ENCODE measurements around the gene BRD4. TPM values are rescaled to one million over a fixed set of nuclear protein-coding genes. Genes with fewer than 3 reads are reported as not detected.

The BRD4 gene
- total RNA-seq, 1 donor from 2014 or later = 129 TPM

DNA sequence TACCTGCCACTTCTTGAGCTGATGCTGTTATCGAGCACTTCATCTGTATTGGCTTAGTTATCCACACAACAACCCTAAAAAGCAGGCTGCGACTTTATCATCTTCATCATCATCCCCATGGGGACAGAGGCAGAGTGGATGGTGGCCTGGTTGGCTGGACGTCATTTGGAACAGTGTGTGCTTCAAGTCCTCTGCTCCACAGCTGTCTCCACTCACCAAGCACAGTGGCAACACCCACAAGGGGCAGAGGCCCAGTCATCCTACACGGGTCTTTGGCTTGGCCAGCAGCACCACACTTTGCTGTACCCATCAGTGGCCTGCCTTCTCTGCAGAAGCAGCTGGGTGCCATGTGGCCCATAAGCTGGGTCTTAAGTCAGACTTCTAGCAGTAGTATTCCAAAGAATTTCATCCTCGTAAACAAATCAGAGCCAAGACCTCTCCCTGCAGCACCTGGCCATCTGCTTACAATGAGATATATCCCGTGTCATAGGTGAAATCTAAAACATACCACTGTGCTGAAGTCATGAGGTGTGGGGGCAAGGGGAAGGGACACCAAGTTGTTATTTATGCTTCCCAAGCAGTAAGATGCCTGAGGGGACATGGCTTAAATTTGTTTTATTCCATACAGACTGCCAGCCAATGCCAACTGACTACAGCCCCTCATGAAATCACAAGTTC is 52.2 kb downstream of the BRD4 start:
- Mint-ChIP-seq H3K27me3 (ENCODE audit: insufficient read depth) (no peaks in the 10 kb centered on the region), H3K4me1 (ENCODE audit: low read depth) (peaks cover 59% of the 10 kb centered on the region), H3K27ac (no peak overlapping the region), H3K9me3 (no peaks in the 10 kb centered on the region), H3K36me3 (ENCODE audit: low read depth) (peaks cover 4% of the 10 kb centered on the region), H3K4me3 (no peak overlapping the region)
- intact Hi-C loops (cut with micrococcal nuclease) = no loop called here
- DNase-seq (ENCODE audit: low spot score) = no peak

DNA sequence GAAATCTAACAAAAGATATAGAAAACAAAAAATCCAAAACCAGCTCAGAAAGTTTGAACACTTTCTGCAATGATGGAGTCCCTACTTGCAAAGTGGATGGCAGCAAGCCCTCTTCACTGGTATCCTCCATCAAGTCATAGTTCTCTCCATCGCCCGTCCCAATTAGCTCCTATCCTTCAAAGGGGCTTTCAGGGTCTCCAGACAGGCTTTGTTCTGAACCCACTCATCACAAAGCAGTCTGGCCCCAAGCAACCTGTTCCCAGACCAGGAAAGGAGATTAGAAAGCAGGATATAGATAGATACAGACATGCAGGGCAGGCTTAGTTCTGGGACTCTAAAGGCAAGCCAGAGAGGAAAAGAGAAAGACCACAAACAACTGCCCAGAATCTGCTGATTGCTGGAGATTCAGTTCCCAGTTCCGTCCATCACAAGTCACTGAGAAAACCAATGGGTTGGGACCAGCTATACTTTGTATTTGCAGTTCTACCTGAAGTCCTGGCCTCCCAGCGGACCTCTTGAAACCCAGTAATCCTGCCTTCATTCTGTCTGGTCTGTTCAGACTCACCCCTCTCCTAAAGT is 52.9 kb downstream of the BRD4 start:
- DNase-seq (ENCODE audit: low spot score) = no peak
- Mint-ChIP-seq H3K27ac (peak overlapping the region; percentile 78), H3K36me3 (ENCODE audit: low read depth) (peaks cover 4% of the 10 kb centered on the region), H3K27me3 (ENCODE audit: insufficient read depth) (no peaks in the 10 kb centered on the region), H3K4me1 (ENCODE audit: low read depth) (peaks cover 51% of the 10 kb centered on the region), H3K4me3 (no peak overlapping the region), H3K9me3 (no peaks in the 10 kb centered on the region)
- intact Hi-C loops (cut with micrococcal nuclease) = no loop called here

DNA sequence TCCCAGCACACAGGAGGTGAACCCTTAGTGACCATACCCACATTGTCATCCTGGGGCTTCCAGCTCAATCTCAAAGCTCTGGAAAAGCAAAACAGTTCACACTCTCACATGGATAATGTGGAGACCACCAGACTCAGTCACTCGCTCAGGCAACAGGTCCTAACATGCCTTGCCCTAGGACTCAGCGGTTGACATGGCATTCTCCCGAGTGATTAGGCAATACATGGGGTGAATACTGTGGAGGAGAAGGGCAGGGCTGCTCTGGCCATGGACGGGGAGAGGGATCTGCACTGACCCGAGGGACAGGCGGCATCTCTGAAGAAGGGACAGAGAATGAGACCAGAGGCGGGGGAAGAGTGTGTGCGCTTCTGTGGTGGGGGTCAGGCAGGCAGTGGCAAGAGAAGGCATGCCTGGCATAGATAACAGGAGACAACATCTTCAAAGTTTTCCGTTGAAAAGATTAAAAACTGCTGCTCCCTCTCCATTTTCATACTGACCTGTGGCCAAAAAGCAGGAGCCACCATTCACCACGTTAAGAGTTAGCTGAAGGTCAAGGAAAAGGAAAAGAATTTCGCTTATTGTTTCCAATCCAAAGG is 55.6 kb downstream of the BRD4 start:
- Mint-ChIP-seq H3K4me1 (ENCODE audit: low read depth) (peaks cover 25% of the 10 kb centered on the region), H3K9me3 (no peaks in the 10 kb centered on the region), H3K4me3 (no peak overlapping the region), H3K36me3 (ENCODE audit: low read depth) (peaks cover 10% of the 10 kb centered on the region), H3K27me3 (ENCODE audit: insufficient read depth) (no peaks in the 10 kb centered on the region), H3K27ac (peak overlapping the region; percentile 11)
- DNase-seq (ENCODE audit: low spot score) = no peak
- intact Hi-C loops (cut with micrococcal nuclease) = no loop called here

DNA sequence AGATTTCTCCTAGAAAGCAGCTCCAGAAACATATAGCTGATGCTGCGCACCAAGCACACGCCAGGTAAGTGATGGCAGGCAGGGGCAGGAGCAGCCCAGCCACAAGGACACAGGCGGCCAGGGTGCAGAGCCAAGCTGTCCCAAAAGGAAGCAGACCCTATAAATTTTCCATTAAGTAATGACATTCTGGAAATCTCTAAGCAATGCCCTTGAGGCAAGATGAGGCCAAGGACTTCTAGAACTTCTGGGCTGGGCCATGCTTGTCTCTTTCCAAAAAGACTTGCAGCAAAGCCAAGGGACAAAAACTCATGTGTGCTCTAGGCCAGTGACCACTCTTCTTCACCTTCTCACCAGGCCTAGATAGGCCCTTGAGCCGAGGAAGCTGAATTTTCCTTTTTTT is 57.9 kb downstream of the BRD4 start:
- H3K9me3 Mint-ChIP-seq = no peaks in the 10 kb centered on the region
- no peaks in the 10 kb centered on the region for H3K27me3 Mint-ChIP-seq (ENCODE audit: insufficient read depth)
- peaks cover 15% of the 10 kb centered on the region for H3K4me1 Mint-ChIP-seq (ENCODE audit: low read depth)
- H3K36me3 Mint-ChIP-seq (ENCODE audit: low read depth) = peaks cover 31% of the 10 kb centered on the region
- DNase-seq (ENCODE audit: low spot score) = no peak
- H3K27ac Mint-ChIP-seq = peak overlapping the region; percentile 23
- H3K4me3 Mint-ChIP-seq = no peak overlapping the region
- intact Hi-C loops (cut with micrococcal nuclease) = no loop called here

DNA sequence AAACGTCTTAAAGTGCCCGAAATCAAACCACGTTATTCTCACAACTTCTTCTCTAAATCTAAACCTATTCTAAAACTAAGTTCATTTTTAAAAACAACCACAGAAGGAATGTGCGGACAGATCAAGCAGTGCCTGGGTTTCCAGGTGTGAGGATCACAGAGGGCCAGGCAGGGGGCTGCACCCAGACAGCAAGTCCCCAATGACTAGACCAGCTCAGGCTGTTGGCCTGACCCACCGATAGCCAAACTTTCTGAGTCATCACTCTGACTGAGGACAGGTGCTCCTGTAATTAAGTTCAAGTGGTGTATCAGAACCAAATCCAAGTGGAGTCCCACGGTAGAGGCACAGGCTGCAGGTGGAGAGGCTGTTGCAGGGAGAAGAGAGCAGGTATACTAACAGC is 62.5 kb downstream of the BRD4 start:
- intact Hi-C loops (cut with micrococcal nuclease) = no loop called here
- H3K9me3 Mint-ChIP-seq = no peaks in the 10 kb centered on the region
- peak overlapping the region; percentile 15 for H3K27ac Mint-ChIP-seq
- DNase-seq (ENCODE audit: low spot score) = no peak
- no peak overlapping the region for H3K4me3 Mint-ChIP-seq
- H3K27me3 Mint-ChIP-seq (ENCODE audit: insufficient read depth) = no peaks in the 10 kb centered on the region
- peaks cover 50% of the 10 kb centered on the region for H3K36me3 Mint-ChIP-seq (ENCODE audit: low read depth)
- H3K4me1 Mint-ChIP-seq (ENCODE audit: low read depth) = peaks cover 25% of the 10 kb centered on the region

DNA sequence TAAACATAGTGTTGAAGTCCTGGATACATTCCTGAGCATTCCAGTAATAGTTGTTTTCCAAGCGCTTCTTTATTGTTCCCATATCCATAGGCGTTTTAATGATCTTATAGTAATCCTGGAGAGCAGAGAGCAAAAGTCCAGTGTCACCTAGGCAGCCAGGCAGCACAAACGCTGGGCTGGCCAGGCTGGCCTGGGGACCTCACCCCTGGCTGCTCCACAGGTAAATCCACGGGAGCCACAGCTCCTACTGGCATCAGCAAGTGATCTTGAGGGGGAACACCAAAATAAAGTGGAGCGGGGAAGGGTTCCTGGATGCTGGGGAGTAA is 63.4 kb downstream of the BRD4 start:
- intact Hi-C loops (cut with micrococcal nuclease) = no loop called here
- H3K27me3 Mint-ChIP-seq (ENCODE audit: insufficient read depth) = no peaks in the 10 kb centered on the region
- H3K36me3 Mint-ChIP-seq (ENCODE audit: low read depth) = peaks cover 56% of the 10 kb centered on the region
- H3K4me3 Mint-ChIP-seq = no peak overlapping the region
- H3K4me1 Mint-ChIP-seq (ENCODE audit: low read depth) = peaks cover 25% of the 10 kb centered on the region
- DNase-seq (ENCODE audit: low spot score) = no peak
- H3K27ac Mint-ChIP-seq = no peak overlapping the region
- H3K9me3 Mint-ChIP-seq = no peaks in the 10 kb centered on the region

DNA sequence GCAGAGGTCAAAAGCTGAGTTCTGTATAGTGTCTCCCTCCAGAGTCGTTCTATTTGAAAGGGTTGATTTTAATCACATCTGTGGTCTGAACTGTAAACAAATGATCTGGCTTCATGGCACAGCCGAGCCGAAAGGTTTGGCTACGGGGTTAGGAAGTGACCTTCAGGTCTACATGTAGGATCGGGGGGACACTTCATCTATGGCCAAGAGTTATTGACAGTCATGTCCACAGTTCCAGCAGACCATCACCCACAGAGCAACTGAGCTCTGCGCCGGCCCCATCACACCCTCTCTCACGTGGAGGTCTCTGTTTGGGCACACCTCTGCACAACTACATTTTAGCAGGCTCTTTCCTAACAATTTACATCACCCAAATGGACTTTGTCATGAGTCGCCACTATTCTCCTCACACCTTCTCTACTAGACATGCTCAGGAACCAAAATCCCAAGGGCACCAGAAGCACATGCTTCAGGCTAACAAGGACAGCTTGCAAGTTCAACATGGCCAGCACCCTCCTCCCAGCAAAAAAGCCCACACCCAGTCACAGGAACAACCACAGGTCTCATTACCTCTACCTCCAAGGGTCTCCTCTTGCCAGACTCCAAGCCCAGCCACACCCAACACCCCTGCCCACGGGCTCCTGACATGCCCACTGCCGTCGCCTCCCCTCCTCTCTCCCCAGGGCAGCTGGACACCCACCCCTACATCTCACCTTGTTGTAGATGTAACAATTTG is 64.0 kb downstream of the BRD4 start:
- intact Hi-C loops (cut with micrococcal nuclease) = no loop called here
- peaks cover 25% of the 10 kb centered on the region for H3K4me1 Mint-ChIP-seq (ENCODE audit: low read depth)
- DNase-seq (ENCODE audit: low spot score) = no peak
- no peak overlapping the region for H3K4me3 Mint-ChIP-seq
- H3K9me3 Mint-ChIP-seq = no peaks in the 10 kb centered on the region
- H3K36me3 Mint-ChIP-seq (ENCODE audit: low read depth) = peaks cover 61% of the 10 kb centered on the region
- no peaks in the 10 kb centered on the region for H3K27me3 Mint-ChIP-seq (ENCODE audit: insufficient read depth)
- H3K27ac Mint-ChIP-seq = no peak overlapping the region

DNA sequence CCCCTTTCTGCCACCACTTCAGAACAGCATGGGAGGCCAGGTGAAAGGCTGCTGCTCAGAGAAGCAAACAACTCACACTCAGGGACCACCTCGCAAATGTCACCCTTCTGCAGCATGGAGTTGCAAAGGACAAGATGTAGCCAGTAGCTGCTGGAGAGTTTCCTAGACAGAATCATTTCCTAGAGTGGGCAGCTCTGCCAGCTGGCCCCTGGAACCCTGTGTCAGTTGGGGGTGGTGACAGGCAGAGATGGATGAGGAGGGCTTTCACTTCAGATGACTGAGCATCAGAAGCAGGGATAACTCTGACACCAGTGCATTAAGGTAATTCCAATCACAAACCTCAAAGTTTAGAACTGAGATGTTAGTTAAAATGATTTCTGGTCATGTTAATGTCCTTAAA is 65.7 kb downstream of the BRD4 start:
- intact Hi-C loops (cut with micrococcal nuclease) = no loop called here
- Mint-ChIP-seq H3K9me3 (no peaks in the 10 kb centered on the region), H3K36me3 (ENCODE audit: low read depth) (peaks cover 58% of the 10 kb centered on the region), H3K27ac (no peak overlapping the region), H3K4me1 (ENCODE audit: low read depth) (peaks cover 25% of the 10 kb centered on the region), H3K4me3 (no peak overlapping the region), H3K27me3 (ENCODE audit: insufficient read depth) (no peaks in the 10 kb centered on the region)
- DNase-seq (ENCODE audit: low spot score) = no peak

DNA sequence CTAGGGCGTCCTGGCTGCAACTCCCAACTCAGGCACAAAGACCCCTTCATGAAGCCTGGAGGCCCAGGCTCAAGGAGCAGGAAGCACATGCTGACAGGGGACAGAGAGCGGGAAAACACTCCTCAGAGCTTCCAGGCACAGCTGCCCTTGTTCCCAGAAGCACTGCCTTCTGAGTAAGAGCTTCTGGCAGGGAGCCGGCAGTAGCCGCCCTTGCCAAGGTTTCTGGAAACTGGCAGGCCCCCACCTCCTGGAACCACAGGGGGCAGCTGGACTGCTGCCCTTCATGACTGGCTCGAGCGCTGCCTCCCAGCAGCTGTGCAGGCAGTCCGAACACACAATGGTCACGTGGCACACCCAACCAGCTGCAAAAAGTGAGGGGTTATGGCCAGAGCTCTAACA is 66.5 kb downstream of the BRD4 start:
- no peak overlapping the region for H3K27ac Mint-ChIP-seq

DNA sequence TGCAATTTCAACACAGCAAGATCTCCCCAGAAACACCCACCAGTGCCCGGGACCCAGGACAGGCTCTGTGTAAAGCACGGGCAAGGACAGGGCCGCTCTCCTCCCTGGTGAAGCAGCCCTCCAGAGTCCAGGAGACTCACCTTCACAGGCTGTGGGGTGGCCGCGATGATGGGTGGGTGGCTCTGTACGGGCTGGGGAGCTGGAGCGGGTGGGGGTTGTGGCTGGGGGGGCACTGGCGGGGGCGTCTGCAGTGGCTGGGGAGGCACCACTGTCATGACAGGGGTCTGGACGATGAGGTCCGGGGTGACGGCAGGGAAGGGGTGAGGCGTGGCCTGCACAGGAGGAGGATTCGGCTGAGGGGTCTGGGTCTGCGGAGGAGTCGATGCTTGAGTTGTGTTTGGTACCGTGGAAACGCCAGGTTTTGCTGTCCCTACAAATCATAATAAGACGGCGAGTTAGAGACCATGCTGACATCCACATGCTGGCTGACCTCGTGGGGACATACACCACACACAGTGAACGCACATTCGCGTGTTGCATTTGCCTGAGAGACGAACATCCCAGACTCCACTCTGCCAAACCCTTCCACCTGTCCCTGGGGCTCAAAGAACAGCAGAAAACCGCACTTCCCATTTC is 67.0 kb downstream of the BRD4 start:
- H3K27me3 Mint-ChIP-seq (ENCODE audit: insufficient read depth) = no peaks in the 10 kb centered on the region
- DNase-seq (ENCODE audit: low spot score) = no peak
- H3K4me3 Mint-ChIP-seq = no peak overlapping the region
- no peaks in the 10 kb centered on the region for H3K9me3 Mint-ChIP-seq
- H3K36me3 Mint-ChIP-seq (ENCODE audit: low read depth) = peaks cover 50% of the 10 kb centered on the region
- intact Hi-C loops (cut with micrococcal nuclease) = no loop called here
- H3K27ac Mint-ChIP-seq = no peak overlapping the region
- H3K4me1 Mint-ChIP-seq (ENCODE audit: low read depth) = peaks cover 14% of the 10 kb centered on the region

More for the DNA sequence above, 66.5 kb downstream of the BRD4 start:
- no peak for DNase-seq (ENCODE audit: low spot score)
- H3K4me3 Mint-ChIP-seq = no peak overlapping the region
- peaks cover 50% of the 10 kb centered on the region for H3K36me3 Mint-ChIP-seq (ENCODE audit: low read depth)
- H3K27me3 Mint-ChIP-seq (ENCODE audit: insufficient read depth) = no peaks in the 10 kb centered on the region
- peaks cover 19% of the 10 kb centered on the region for H3K4me1 Mint-ChIP-seq (ENCODE audit: low read depth)
- intact Hi-C loops (cut with micrococcal nuclease) = no loop called here
- no peaks in the 10 kb centered on the region for H3K9me3 Mint-ChIP-seq

DNA sequence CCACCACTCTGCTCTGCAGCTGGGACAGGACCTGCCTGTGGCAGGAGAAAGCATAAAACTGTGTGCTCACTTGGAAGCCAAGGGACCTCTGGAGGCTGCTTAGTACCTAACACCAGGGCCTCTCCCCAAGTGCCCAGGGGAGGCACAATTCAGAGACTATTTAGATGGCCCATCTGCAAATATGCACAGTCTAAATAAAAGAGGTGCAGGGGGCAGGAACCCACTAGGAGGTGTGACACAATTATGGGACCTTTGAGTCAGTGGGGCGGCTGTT is 67.5 kb downstream of the BRD4 start:
- H3K36me3 Mint-ChIP-seq (ENCODE audit: low read depth) = peaks cover 46% of the 10 kb centered on the region
- H3K27me3 Mint-ChIP-seq (ENCODE audit: insufficient read depth) = no peaks in the 10 kb centered on the region
- intact Hi-C loops (cut with micrococcal nuclease) = loop anchor here (1.0 kb wide), 3 partner anchors 66 to 291 kb away; partner anchors contain the start of gene AKAP8
- no peak overlapping the region for H3K4me3 Mint-ChIP-seq
- H3K4me1 Mint-ChIP-seq (ENCODE audit: low read depth) = peaks cover 14% of the 10 kb centered on the region
- H3K9me3 Mint-ChIP-seq = no peaks in the 10 kb centered on the region
- DNase-seq (ENCODE audit: low spot score) = no peak
- H3K27ac Mint-ChIP-seq = no peak overlapping the region

DNA sequence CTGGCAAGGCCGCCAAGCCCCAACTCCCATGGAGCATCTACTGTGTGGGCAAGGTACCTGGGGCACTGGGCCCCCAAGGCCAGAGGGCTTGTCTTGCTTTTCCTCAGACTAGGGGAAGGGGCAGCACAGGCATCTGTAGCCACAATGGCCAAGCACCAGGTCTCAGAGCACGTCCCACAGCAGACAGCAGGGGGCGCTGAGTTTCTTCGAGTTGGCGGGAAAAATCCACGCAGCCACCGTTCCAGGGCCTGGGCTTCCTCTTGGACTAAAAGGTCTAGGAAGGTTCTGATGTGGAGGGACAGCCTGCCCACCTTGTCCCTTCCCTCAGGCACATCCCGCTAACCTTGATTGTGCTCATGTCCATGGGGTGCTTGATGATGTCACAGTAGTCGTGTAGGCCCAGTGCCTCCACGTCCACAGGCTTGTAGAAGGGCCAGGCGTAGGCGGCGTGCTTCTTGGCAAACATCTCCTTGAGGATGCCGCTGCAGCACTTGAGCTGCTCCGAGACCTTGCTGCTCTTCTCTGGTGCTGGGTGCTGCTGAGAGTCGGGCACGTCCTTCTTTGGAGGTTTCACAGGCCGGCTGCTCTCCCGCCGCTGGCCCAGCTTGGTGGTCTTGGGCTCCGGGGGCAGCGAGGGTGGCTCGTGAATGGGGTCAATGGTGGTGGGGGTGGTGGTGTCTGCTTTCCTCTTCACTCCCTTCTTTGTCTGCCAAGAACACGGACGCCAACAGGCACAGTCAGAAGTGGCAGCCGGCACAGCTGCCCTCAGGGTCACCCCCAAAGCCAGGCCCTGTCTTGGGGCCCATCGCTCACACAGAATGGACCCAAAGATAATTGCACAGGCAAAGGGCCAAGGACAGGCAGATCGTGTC is 68.0 kb downstream of the BRD4 start:
- peaks cover 41% of the 10 kb centered on the region for H3K36me3 Mint-ChIP-seq (ENCODE audit: low read depth)
- no peak overlapping the region for H3K27ac Mint-ChIP-seq

More for the DNA sequence above, 68.0 kb downstream of the BRD4 start:
- no peak overlapping the region for H3K4me3 Mint-ChIP-seq
- intact Hi-C loops (cut with micrococcal nuclease) = loop anchor here (1.0 kb wide), 3 partner anchors 67 to 292 kb away; partner anchors contain the start of gene AKAP8
- H3K9me3 Mint-ChIP-seq = no peaks in the 10 kb centered on the region
- DNase-seq (ENCODE audit: low spot score) = peak; percentile 42
- H3K4me1 Mint-ChIP-seq (ENCODE audit: low read depth) = peaks cover 14% of the 10 kb centered on the region
- H3K27me3 Mint-ChIP-seq (ENCODE audit: insufficient read depth) = no peaks in the 10 kb centered on the region

Measured in activated T-helper 1 cell treated with anti-CD3 and anti-CD28 coated beads, Interleukin-12 subunit alpha, Interleukin-12 subunit beta, Interleukin-2, Interleukin-4 antibody, amounts not matched to agents 30 ng/mL and 10 ng/mL and 1 ng/mL, durations not matched to agents 14 hours and 24 hours and 36 hours (primary cell).